ENCODE results near the gene UVRAG. TPM values are rescaled to one million over a fixed set of nuclear protein-coding genes. Genes with fewer than 3 reads are reported as not detected.
A peak's percentile ranks its signal among the peaks of the same experiment; 100 is the strongest.

The UVRAG gene
- total and polyA plus RNA-seq, 2 experiments from 2014 or later, result 21.6 to 34.0 TPM

GRCh38 chr11:75834728-75835127 lies 19.7 kb downstream of the UVRAG start:
- Histone ChIP-seq H3K36me3 (no peaks in the 10 kb centered on the region), H3K27me3 (no peaks in the 10 kb centered on the region), H3K27ac (no peak overlapping the region), H3K4me1 (ENCODE audit: low read depth) (peaks cover 24% of the 10 kb centered on the region), H3K9me3 (ENCODE audit: low read depth) (no peaks in the 10 kb centered on the region), H3K4me3 (no peak overlapping the region)
- TF ChIP-seq CTCF (IDR thresholded peaks at IDR 0.05; ENCODE audit: low read depth, low read length), result no peak
- DNase-seq (ENCODE audit: low read depth in 1 of 2, low spot score in 1 of 2), result no peak

GRCh38 chr11:75836417-75836816 lies 21.4 kb downstream of the UVRAG start:
- Histone ChIP-seq H3K27ac (peak overlapping the region; percentile 43), H3K4me3 (no peak overlapping the region), H3K4me1 (ENCODE audit: low read depth) (peaks cover 35% of the 10 kb centered on the region)

GRCh38 chr11:75839851-75840250 lies 24.8 kb downstream of the UVRAG start:
- Histone ChIP-seq H3K27me3 (no peaks in the 10 kb centered on the region), H3K36me3 (no peaks in the 10 kb centered on the region), H3K9me3 (ENCODE audit: low read depth) (no peaks in the 10 kb centered on the region), H3K4me3 (no peak overlapping the region), H3K27ac (no peak overlapping the region), H3K4me1 (ENCODE audit: low read depth) (peaks cover 30% of the 10 kb centered on the region)
- no peak for TF ChIP-seq CTCF (IDR thresholded peaks at IDR 0.05; ENCODE audit: low read depth, low read length)
- DNase-seq (ENCODE audit: low read depth in 1 of 2, low spot score in 1 of 2), result peak in 1 of 2 donors; percentile 52

More at GRCh38 chr11:75836417-75836816, 21.4 kb downstream of the UVRAG start:
- no peaks in the 10 kb centered on the region for H3K9me3 ChIP-seq (ENCODE audit: low read depth)
- no peak for TF ChIP-seq CTCF (IDR thresholded peaks at IDR 0.05; ENCODE audit: low read depth, low read length)
- H3K36me3 ChIP-seq, result no peaks in the 10 kb centered on the region
- no peak for DNase-seq (ENCODE audit: low read depth in 1 of 2, low spot score in 1 of 2)
- no peaks in the 10 kb centered on the region for H3K27me3 ChIP-seq

- Histone ChIP-seq H3K36me3 (no peaks in the 10 kb centered on the region), H3K27me3 (no peaks in the 10 kb centered on the region), H3K4me1 (ENCODE audit: low read depth) (peaks cover 30% of the 10 kb centered on the region), H3K4me3 (no peak overlapping the region), H3K9me3 (ENCODE audit: low read depth) (no peaks in the 10 kb centered on the region), H3K27ac (peak overlapping the region; percentile 37)
- no peak for TF ChIP-seq CTCF (IDR thresholded peaks at IDR 0.05; ENCODE audit: low read depth, low read length)
- no peak for DNase-seq (ENCODE audit: low read depth in 1 of 2, low spot score in 1 of 2)
Measured at GRCh38 chr11:75840522-75840921, 25.5 kb downstream of the UVRAG start.

GRCh38 chr11:75841739-75842138 lies 26.7 kb downstream of the UVRAG start:
- H3K27me3 ChIP-seq, result no peaks in the 10 kb centered on the region
- H3K4me3 ChIP-seq, result no peak overlapping the region
- no peaks in the 10 kb centered on the region for H3K36me3 ChIP-seq
- DNase-seq (ENCODE audit: low read depth in 1 of 2, low spot score in 1 of 2), result peak in 1 of 2 donors; percentile 30
- no peak overlapping the region for H3K27ac ChIP-seq
- H3K4me1 ChIP-seq (ENCODE audit: low read depth), result peaks cover 30% of the 10 kb centered on the region
- no peak for TF ChIP-seq CTCF (IDR thresholded peaks at IDR 0.05; ENCODE audit: low read depth, low read length)
- no peaks in the 10 kb centered on the region for H3K9me3 ChIP-seq (ENCODE audit: low read depth)

GRCh38 chr11:75845324-75845723 lies 30.3 kb downstream of the UVRAG start:
- H3K4me1 ChIP-seq (ENCODE audit: low read depth), result peaks cover 21% of the 10 kb centered on the region
- no peak overlapping the region for H3K27ac ChIP-seq
- no peaks in the 10 kb centered on the region for H3K36me3 ChIP-seq
- no peaks in the 10 kb centered on the region for H3K9me3 ChIP-seq (ENCODE audit: low read depth)
- H3K4me3 ChIP-seq, result no peak overlapping the region
- no peaks in the 10 kb centered on the region for H3K27me3 ChIP-seq
- no peak for TF ChIP-seq CTCF (IDR thresholded peaks at IDR 0.05; ENCODE audit: low read depth, low read length)
- no peak for DNase-seq (ENCODE audit: low read depth in 1 of 2, low spot score in 1 of 2)

Measured in cardiac muscle cell (in vitro differentiated cells and primary cell).